NAMALWA (cell line): Measurements from ENCODE around the gene AGL.
"Not testable (repeated sequence)": the region's sequence is repeated elsewhere in the genome, so short reads cannot be mapped to it uniquely, and the experiment has no call there.

ENCODE experiments used
- DNase-seq: peaks from one replicate; pipeline ENCODE4 v3.0.0-alpha.2; 2015; ENCODE audit warnings: low spot score

Gene AGL

DNA sequence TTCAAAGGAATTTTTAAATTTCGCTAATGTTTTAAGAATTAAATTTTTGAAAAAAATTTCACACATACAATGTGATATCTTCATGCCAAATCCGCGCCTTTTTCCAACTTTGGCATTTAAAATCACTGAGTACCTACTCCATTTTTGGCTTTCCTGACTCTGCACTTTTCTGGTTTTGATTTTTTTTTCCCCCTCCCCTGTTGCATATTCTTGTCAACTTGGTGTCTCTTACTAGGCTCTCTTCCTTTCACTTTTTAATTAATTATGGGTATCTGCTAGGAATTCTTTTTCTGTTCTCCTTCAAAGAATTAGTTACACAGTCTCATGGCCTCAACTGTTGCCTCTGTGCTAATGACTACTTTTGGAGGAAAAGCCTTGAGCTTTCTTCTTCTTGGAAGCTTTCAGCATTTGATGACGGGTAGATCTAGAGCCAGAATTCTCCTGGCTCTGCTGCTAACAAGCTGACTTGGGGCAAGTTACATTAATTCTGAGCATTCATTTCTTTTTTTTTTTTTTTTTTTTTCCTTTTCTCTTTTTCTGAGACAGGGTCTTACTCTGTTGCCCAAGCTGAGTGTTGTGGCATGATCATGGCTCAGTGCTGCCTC lies 1.8 kb downstream of the AGL start:
- no peak for DNase-seq

DNA sequence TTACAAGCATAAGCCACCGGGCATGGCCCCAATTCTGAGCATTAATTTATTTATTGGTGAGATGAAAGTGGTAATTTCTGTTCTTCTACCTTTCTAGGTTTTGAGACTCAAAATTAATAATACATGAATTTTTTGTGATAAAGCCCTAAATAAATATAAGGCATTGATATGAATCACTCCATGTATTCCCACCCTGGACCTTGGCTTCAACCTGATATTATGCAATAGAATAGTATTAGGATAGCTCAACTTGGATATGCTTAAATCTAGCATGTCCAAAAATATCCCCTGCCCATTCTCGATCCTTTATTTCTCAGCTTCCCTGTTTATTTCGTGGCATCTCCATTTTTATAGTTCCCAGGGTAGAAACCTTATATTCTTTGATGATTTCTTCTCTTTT lies 2.5 kb downstream of the AGL start:
- no peak for DNase-seq

GRCh38 chr1:99855914-99856450 lies 5.8 kb downstream of the AGL start:
- DNase-seq: no peak

DNA sequence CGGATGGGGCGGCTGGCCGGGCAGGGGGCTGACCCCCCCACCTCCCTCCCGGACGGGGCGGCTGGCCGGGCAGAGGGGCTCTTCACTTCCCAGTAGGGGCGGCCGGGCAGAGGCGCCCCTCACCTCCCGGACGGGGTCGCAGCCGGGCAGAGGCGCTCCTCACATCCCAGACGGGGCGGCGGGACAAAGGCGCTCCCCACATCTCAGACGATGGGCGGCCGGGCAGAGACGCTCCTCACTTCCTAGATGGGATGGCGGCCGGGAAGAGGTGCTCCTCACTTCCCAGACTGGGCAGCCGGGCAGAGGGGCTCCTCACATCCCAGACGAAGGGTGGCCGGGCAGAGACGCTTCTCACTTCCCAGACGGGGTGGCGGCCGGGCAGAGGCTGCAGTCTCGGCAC lies 6.9 kb downstream of the AGL start:
- not testable (repeated sequence) for DNase-seq

DNA sequence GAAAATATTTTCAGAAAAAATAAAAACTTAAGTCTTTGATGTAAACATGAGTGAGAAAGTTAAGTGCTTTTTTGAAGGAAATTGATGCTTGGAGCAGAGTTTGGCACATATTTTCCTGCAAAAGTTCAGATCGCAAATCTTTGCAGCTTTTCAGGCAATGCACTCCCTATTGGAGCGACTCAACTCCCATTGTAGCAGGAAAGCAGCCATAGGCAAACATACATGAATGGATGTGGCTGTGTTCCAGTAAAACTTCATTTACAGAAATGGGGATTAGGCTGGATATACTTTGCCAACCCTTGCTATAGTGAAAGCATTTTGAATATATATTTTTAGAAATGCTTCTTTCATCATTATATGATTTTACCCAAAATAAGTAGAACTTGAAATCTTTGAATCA lies 8.1 kb downstream of the AGL start:
- DNase-seq: no peak

GRCh38 chr1:99858881-99859280 lies 8.7 kb downstream of the AGL start:
- DNase-seq: no peak

- DNase-seq: no peak
These were observed 10.5 kb downstream of the AGL start for GRCh38 chr1:99860703-99861102.

GRCh38 chr1:99867682-99868081 lies 17.5 kb downstream of the AGL start:
- DNase-seq: no peak

DNA sequence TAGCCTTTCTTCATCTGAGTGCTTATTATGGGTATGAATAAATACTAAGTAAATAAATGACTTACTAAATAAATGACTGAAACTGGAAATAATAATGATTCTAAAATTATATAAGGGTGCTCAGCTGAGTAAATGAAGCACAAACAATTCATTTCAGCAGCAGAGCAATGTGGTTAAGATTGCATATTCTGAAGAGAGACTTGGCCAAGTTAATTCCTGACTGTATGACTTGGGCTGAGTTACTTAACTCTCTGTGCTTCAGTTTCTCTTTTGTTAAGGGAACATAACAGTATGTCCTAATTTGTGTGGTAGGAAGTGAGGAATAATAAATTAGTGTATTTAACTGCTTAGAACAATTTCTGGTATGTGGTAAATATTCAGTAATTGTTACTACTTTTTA lies 19.1 kb downstream of the AGL start:
- DNase-seq: no peak

- DNase-seq: no peak
These were observed 19.6 kb downstream of the AGL start for GRCh38 chr1:99869723-99870122.

DNA sequence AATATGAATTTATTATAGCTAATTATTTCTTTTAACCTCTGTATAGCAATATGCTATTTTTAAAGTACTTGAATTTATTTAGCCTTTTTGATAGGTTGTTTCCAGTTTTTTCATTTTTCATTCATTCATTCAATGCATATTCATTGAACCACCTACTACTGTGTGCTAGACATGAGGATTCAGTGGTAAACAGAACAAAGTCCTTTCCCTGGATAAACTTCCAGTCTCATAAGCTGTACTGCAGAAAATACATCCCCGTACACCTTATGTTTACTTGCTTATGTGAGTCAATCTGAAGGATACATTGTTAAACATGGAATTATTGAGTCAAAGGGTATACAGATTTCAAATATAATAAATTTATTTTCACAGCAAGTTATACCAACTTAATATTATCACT lies 21.9 kb downstream of the AGL start:
- no peak for DNase-seq

GRCh38 chr1:99877568-99877967 lies 27.4 kb downstream of the AGL start:
- DNase-seq: no peak

GRCh38 chr1:99886179-99886578 lies 36.0 kb downstream of the AGL start:
- DNase-seq: no peak

DNA sequence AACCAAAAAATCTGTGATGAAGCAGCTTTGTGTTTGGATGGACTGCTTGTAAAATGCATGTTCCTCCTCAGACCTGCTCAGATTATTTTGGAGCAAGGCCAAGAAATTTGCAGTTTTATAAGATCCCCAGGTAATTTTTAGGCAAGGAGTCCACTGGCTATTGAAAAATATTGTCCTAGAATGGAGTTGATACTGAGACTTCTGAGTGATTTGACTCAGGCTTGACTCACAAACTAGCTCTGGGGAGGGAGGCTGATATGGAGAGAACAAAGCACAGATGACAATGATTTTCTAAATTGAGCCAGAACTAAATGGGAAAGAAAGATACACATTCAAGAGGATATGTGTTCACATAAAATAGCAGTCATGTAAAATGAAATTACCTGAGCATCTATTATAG lies 36.7 kb downstream of the AGL start:
- DNase-seq: no peak

DNA sequence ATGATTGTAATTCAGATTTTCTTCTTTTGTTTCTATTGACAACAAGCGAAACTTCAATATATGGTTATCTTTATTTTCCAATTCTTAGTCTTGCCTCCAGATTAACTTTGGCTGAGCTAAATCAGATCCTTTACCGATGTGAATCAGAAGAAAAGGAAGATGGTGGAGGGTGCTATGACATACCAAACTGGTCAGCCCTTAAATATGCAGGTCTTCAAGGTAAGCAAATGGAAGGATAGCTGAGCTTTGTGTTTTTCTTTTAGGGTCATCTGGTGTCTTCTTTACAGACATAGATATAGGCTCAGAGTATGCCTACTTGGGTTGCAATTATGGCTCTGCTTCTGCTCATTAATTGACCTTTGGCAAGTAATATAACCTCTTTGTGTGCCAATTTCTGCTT lies 37.7 kb downstream of the AGL start:
- DNase-seq: no peak

DNA sequence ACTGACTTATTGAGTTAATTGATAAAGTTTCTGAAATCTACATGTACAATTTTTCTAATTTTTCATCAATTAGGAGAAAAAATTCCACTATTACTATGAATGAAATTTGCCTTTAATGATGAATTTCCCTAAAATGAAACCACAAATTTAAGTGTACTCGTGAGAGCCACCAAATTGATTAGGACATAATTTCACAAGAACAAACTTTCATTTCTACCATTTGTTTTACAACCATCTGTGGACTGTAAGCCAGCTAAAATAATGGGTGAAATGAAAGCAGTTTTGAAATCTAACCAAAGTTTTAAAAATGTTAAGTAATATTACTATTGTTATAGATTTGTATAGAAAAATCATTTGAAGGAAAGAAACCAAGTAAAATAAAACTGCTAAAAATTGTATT lies 41.8 kb downstream of the AGL start:
- DNase-seq: no peak

- DNase-seq: not testable (repeated sequence)
These were observed 53.1 kb downstream of the AGL start for GRCh38 chr1:99903278-99903677.

GRCh38 chr1:99906535-99906934 lies 56.4 kb downstream of the AGL start:
- DNase-seq: no peak

- peak; percentile 5 for DNase-seq
These were observed 67.1 kb downstream of the AGL start for GRCh38 chr1:99917214-99917613.

- no peak for DNase-seq
These were observed 69.1 kb downstream of the AGL start for GRCh38 chr1:99919220-99919619.

GRCh38 chr1:99934801-99935200 lies 84.6 kb downstream of the AGL start:
- no peak for DNase-seq

GRCh38 chr1:99935534-99935933 lies 85.4 kb downstream of the AGL start:
- DNase-seq: no peak

GRCh38 chr1:99936071-99936470 lies 85.9 kb downstream of the AGL start:
- no peak for DNase-seq

GRCh38 chr1:99942723-99943122 lies 92.6 kb downstream of the AGL start:
- no peak for DNase-seq
